22Rv1 (cell line): Measurements from ENCODE around the gene ACTMAP.

Experiments
- ZFX ChIP-seq: fragments of 450-650 bp; IDR thresholded peaks from 2 replicates; pipeline ENCODE4 v1.6.1; 2017; ENCODE audit warnings: antibody characterized with exemption, borderline replicate concordance
- TF ChIP-seq, protein P1 (sequence below): fragments of 450-650 bp; IDR thresholded peaks from 2 replicates; pipeline ENCODE4 v1.5.1; 2017; ENCODE audit warnings: mild to moderate bottlenecking

DNA sequence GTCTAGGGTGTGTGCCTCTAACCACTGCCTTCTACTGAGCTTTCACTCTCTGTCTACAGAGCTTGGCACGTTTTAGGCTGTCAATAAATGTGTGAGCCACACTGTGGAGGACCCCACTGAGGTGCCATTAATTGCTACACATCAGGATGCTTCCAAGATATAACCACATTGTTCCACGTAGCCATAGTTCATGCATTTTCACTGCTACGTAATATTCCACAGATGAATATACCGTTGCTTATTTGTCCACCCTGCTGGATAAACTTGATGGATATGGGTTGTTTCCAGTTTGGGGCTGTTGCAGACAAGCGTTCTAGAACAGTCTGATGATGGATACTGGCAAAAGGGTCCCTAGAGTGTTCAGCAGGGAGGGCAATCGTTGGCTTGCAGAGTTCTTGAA lies 48.5 kb downstream of the ACTMAP start:
- TF ChIP-seq, protein P1, sequence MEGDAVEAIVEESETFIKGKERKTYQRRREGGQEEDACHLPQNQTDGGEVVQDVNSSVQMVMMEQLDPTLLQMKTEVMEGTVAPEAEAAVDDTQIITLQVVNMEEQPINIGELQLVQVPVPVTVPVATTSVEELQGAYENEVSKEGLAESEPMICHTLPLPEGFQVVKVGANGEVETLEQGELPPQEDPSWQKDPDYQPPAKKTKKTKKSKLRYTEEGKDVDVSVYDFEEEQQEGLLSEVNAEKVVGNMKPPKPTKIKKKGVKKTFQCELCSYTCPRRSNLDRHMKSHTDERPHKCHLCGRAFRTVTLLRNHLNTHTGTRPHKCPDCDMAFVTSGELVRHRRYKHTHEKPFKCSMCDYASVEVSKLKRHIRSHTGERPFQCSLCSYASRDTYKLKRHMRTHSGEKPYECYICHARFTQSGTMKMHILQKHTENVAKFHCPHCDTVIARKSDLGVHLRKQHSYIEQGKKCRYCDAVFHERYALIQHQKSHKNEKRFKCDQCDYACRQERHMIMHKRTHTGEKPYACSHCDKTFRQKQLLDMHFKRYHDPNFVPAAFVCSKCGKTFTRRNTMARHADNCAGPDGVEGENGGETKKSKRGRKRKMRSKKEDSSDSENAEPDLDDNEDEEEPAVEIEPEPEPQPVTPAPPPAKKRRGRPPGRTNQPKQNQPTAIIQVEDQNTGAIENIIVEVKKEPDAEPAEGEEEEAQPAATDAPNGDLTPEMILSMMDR = no peak
- TF ChIP-seq ZFX = no peak
